SU-DHL-6 (cell line): Measurements from ENCODE around the gene EGFL6.

Experiments
- EZH2phosphoT487 ChIP-seq: fragments of 200-600 bp; sonication (generic), shearing (Covaris generic); conservative IDR thresholded peaks from 2 replicates; pipeline ENCODE4 v1.6.1; 2018; ENCODE audit warnings: mild to moderate bottlenecking, antibody characterized with exemption, low read length, moderate library complexity, mixed read lengths
- TF ChIP-seq, protein P1 (sequence below): fragments of 200-600 bp; sonication (generic); IDR thresholded peaks from one replicate; pipeline ENCODE4 v1.5.1; 2017; ENCODE audit warnings: antibody characterized with exemption, mild to moderate bottlenecking, low read length, moderate library complexity; ENCODE audit not compliant: insufficient read depth, poor library complexity, severe bottlenecking

GRCh38 chrX:13535376-13536165 is 33.8 kb upstream of the EGFL6 start:
- TF ChIP-seq, protein P1, sequence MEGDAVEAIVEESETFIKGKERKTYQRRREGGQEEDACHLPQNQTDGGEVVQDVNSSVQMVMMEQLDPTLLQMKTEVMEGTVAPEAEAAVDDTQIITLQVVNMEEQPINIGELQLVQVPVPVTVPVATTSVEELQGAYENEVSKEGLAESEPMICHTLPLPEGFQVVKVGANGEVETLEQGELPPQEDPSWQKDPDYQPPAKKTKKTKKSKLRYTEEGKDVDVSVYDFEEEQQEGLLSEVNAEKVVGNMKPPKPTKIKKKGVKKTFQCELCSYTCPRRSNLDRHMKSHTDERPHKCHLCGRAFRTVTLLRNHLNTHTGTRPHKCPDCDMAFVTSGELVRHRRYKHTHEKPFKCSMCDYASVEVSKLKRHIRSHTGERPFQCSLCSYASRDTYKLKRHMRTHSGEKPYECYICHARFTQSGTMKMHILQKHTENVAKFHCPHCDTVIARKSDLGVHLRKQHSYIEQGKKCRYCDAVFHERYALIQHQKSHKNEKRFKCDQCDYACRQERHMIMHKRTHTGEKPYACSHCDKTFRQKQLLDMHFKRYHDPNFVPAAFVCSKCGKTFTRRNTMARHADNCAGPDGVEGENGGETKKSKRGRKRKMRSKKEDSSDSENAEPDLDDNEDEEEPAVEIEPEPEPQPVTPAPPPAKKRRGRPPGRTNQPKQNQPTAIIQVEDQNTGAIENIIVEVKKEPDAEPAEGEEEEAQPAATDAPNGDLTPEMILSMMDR = no peak
- no peak for TF ChIP-seq EZH2phosphoT487
